Type B pancreatic cell (in vitro differentiated cells): ENCODE measurements around the gene ADGRG3. TPM values are rescaled to one million over a fixed set of nuclear protein-coding genes. Genes with fewer than 3 reads are reported as not detected.
A peak's percentile ranks its signal among the peaks of the same experiment; 100 is the strongest.
"Not testable (repeated sequence)": the region's sequence is repeated elsewhere in the genome, so short reads cannot be mapped to it uniquely, and the experiment has no call there.

ENCODE experiments used
- DNase-seq: peaks from one replicate; pipeline ENCODE4 v3.0.0; 2021; ENCODE audit warnings: mixed read lengths; ENCODE audit not compliant: unreplicated experiment; ENCODE audit errors: extremely low spot score
- H3K27ac Mint-ChIP-seq: 2 replicates; pipeline ENCODE4 v1.8.0; 2021; ENCODE audit warnings: mild to moderate bottlenecking, mixed read lengths
- H3K27me3 Mint-ChIP-seq: 2 replicates; pipeline ENCODE4 v1.8.0; 2021; ENCODE audit warnings: mixed read lengths
- H3K36me3 Mint-ChIP-seq: 2 replicates; pipeline ENCODE4 v1.8.0; 2021; ENCODE audit warnings: mixed read lengths
- H3K4me1 Mint-ChIP-seq: one replicate; pipeline ENCODE4 v1.8.0; 2021; ENCODE audit warnings: mixed read lengths; ENCODE audit not compliant: unreplicated experiment
- H3K4me3 Mint-ChIP-seq: 2 replicates; pipeline ENCODE4 v1.8.0; 2021; ENCODE audit warnings: mild to moderate bottlenecking, mixed read lengths
- H3K9me3 Mint-ChIP-seq: 2 replicates; pipeline ENCODE4 v1.8.0; 2021; ENCODE audit warnings: mixed read lengths
- CTCF ChIP-seq: fragments of 200-600 bp; sonication (generic); conservative IDR thresholded peaks from 2 replicates; pipeline ENCODE4 v1.5.0; 2021; ENCODE audit warnings: antibody characterized with exemption, mild to moderate bottlenecking
- total RNA-seq: library from RNA; stranded (reverse); gene quantifications from 2 replicates; pipeline ENCODE4 v1.2.1, GENCODE V29; 2021; ENCODE audit warnings: low replicate concordance

Gene ADGRG3
- total RNA-seq, 1 donor from 2014 or later, result not detected

GRCh38 chr16:57711346-57711745 lies 43.2 kb downstream of the ADGRG3 start:
- no peaks in the 10 kb centered on the region for H3K27me3 Mint-ChIP-seq
- no peak overlapping the region for H3K4me3 Mint-ChIP-seq
- H3K27ac Mint-ChIP-seq, result no peak overlapping the region
- TF ChIP-seq CTCF, result no peak
- H3K36me3 Mint-ChIP-seq, result no peaks in the 10 kb centered on the region
- no peaks in the 10 kb centered on the region for H3K9me3 Mint-ChIP-seq
- H3K4me1 Mint-ChIP-seq, result no peaks in the 10 kb centered on the region
- no peak for DNase-seq

GRCh38 chr16:57711993-57712392 lies 43.9 kb downstream of the ADGRG3 start:
- TF ChIP-seq CTCF, result no peak
- no peaks in the 10 kb centered on the region for H3K36me3 Mint-ChIP-seq
- no peak overlapping the region for H3K27ac Mint-ChIP-seq
- DNase-seq, result no peak
- H3K4me1 Mint-ChIP-seq, result no peaks in the 10 kb centered on the region
- H3K9me3 Mint-ChIP-seq, result no peaks in the 10 kb centered on the region
- no peaks in the 10 kb centered on the region for H3K27me3 Mint-ChIP-seq
- H3K4me3 Mint-ChIP-seq, result no peak overlapping the region

GRCh38 chr16:57712569-57712968 lies 44.5 kb downstream of the ADGRG3 start:
- not testable (repeated sequence) for H3K4me3 Mint-ChIP-seq, H3K27ac Mint-ChIP-seq, H3K27me3 Mint-ChIP-seq, H3K9me3 Mint-ChIP-seq, H3K4me1 Mint-ChIP-seq, H3K36me3 Mint-ChIP-seq, DNase-seq

GRCh38 chr16:57713596-57713995 lies 45.5 kb downstream of the ADGRG3 start:
- Mint-ChIP-seq H3K27ac (no peak overlapping the region), H3K9me3 (no peaks in the 10 kb centered on the region), H3K36me3 (no peaks in the 10 kb centered on the region), H3K4me3 (no peak overlapping the region), H3K4me1 (no peaks in the 10 kb centered on the region), H3K27me3 (no peaks in the 10 kb centered on the region)
- TF ChIP-seq CTCF, result no peak
- DNase-seq, result no peak

GRCh38 chr16:57714047-57714446 lies 45.9 kb downstream of the ADGRG3 start:
- Mint-ChIP-seq H3K36me3 (no peaks in the 10 kb centered on the region), H3K4me3 (no peak overlapping the region), H3K27me3 (no peaks in the 10 kb centered on the region), H3K4me1 (no peaks in the 10 kb centered on the region), H3K9me3 (no peaks in the 10 kb centered on the region), H3K27ac (no peak overlapping the region)
- no peak for DNase-seq
- TF ChIP-seq CTCF, result no peak

GRCh38 chr16:57720142-57720575 lies 52.1 kb downstream of the ADGRG3 start:
- Mint-ChIP-seq H3K4me1 (no peaks in the 10 kb centered on the region), H3K36me3 (no peaks in the 10 kb centered on the region), H3K27me3 (no peaks in the 10 kb centered on the region), H3K4me3 (no peak overlapping the region), H3K9me3 (no peaks in the 10 kb centered on the region), H3K27ac (no peak overlapping the region)
- TF ChIP-seq CTCF, result peak; percentile 76
- no peak for DNase-seq
